DMS79 treated with DMSO at 0.1 percent for 48 hours (cell line): ENCODE results near the gene NKAP.
"Not testable (repeated sequence)": the region's sequence is repeated elsewhere in the genome, so short reads cannot be mapped to it uniquely, and the experiment has no call there.

Experiments
- DNase-seq: peaks from one replicate; lab custom pipeline; 2025; lab: John Stamatoyannopoulos, UW

Gene NKAP

GRCh38 chrX:119943185-119943988 is at the start of gene NKAP:
NKAP (minus strand) TSS chrX:119943751; CDS start chrX:119943605, 146 bp downstream.
- DNase-seq = peak; percentile 76

GRCh38 chrX:119991005-119991787 is 47.6 kb upstream of the NKAP start:
- no peak for DNase-seq

GRCh38 chrX:119990556-119991004 is 47.0 kb upstream of the NKAP start:
- DNase-seq = no peak

- DNase-seq = peak; percentile 4
Measured at GRCh38 chrX:119989905-119990555, 46.5 kb upstream of the NKAP start.

GRCh38 chrX:119986203-119986602 is 42.7 kb upstream of the NKAP start:
- DNase-seq = no peak

GRCh38 chrX:119984652-119985051 is 41.1 kb upstream of the NKAP start:
- peak; percentile 47 for DNase-seq

- DNase-seq = no peak
Measured at GRCh38 chrX:119983494-119983893, 39.9 kb upstream of the NKAP start.

GRCh38 chrX:119982145-119982544 is 38.6 kb upstream of the NKAP start:
- no peak for DNase-seq

GRCh38 chrX:119981286-119982070 is 37.9 kb upstream of the NKAP start:
- peak; percentile 8 for DNase-seq

- DNase-seq = not testable (repeated sequence)
Measured at GRCh38 chrX:119977172-119977571, 33.6 kb upstream of the NKAP start.

GRCh38 chrX:119971184-119971583 is 27.6 kb upstream of the NKAP start:
- peak; percentile 73 for DNase-seq

- no peak for DNase-seq
Measured at GRCh38 chrX:119970574-119970973, 27.0 kb upstream of the NKAP start.

GRCh38 chrX:119966837-119967236 is 23.3 kb upstream of the NKAP start:
- DNase-seq = not testable (repeated sequence)

- no peak for DNase-seq
Measured at GRCh38 chrX:119960625-119961024, 17.1 kb upstream of the NKAP start.

- DNase-seq = not testable (repeated sequence)
Measured at GRCh38 chrX:119955807-119956570, 12.4 kb upstream of the NKAP start.

GRCh38 chrX:119954374-119954773 is 10.8 kb upstream of the NKAP start:
- DNase-seq = no peak

GRCh38 chrX:119948381-119948780 is 4.8 kb upstream of the NKAP start:
- no peak for DNase-seq

GRCh38 chrX:119945481-119945880 is 1.9 kb upstream of the NKAP start:
- DNase-seq = no peak

GRCh38 chrX:119942831-119943184 is 743 bp downstream of the NKAP start:
- DNase-seq = peak; percentile 4

- no peak for DNase-seq
Measured at GRCh38 chrX:119942173-119942819, 1.3 kb downstream of the NKAP start.

GRCh38 chrX:119941336-119941735 is 2.2 kb downstream of the NKAP start:
- DNase-seq = no peak
